ENCODE data around the gene KBTBD13. TPM values are rescaled to one million over a fixed set of nuclear protein-coding genes. Genes with fewer than 3 reads are reported as not detected.
"Not testable (repeated sequence)": the region's sequence is repeated elsewhere in the genome, so short reads cannot be mapped to it uniquely, and the experiment has no call there.

Gene KBTBD13
- polyA plus RNA-seq, 4 donors: 0.06 to 0.11 (median 0.09) TPM

- no peak for DNase-seq (ENCODE audit: low read depth in 4 of 4, low spot score in 3 of 4)
Observed at GRCh38 chr15:65067645-65068402, 8.7 kb upstream of the KBTBD13 start, which contains the start of gene RASL12. TSS of gene RASL12 (minus strand) at chr15:65067991. CDS start at chr15:65067835, 156 bp downstream.

GRCh38 chr15:65068403-65068788 is 8.2 kb upstream of the KBTBD13 start:
- DNase-seq (ENCODE audit: low read depth in 4 of 4, low spot score in 3 of 4): no peak

- DNase-seq (ENCODE audit: low read depth in 4 of 4, low spot score in 3 of 4): no peak
Observed at GRCh38 chr15:65069179-65069578, 7.4 kb upstream of the KBTBD13 start.

- no peak for DNase-seq (ENCODE audit: low read depth in 4 of 4, low spot score in 3 of 4)
Observed at GRCh38 chr15:65069779-65070546, 6.6 kb upstream of the KBTBD13 start.

- DNase-seq (ENCODE audit: low read depth in 4 of 4, low spot score in 3 of 4): no peak
Observed at GRCh38 chr15:65071381-65071811, 5.2 kb upstream of the KBTBD13 start.

DNA sequence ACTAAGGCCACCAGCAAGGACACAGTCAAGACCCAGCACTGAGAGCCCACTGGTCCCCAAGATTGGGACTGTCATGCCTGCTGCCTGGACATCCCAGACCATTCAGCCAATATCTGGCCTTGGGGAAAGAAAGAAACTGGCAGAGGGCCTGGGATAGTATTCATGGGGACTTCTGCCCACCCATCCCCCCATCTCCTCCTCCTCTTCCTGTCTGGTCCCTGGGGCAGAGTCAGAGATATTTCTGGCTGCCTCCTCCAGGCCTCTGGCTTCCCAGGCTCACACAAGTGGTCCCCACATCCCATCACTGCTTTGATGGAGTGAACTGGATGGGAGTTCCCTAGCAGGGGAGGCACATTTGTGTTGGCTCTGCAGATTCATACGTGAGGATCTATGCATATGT is 4.5 kb upstream of the KBTBD13 start:
- no peak for DNase-seq (ENCODE audit: low read depth in 4 of 4, low spot score in 3 of 4)

GRCh38 chr15:65072617-65073016 is 3.9 kb upstream of the KBTBD13 start:
- no peak for DNase-seq (ENCODE audit: low read depth in 4 of 4, low spot score in 3 of 4)

DNA sequence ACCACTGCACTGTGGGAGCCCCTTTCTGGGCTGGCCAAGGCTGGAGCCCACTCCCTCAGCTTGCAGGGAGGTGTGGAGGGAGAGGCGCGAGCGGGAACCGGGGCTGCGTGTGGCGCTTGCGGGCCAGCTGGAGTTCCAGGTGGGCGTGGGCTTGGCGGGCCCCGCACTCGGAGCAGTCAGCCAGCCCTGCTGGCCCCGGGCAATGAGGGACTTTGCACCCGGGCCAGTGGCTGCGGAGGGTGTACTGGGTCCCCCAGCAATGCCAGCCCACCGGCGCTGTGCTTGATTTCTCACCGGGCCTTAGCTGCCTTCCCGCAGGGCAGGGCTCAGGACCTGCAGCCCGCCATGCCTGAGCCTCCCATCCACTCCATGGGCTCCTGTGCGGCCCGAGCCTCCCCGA is 1.6 kb upstream of the KBTBD13 start:
- DNase-seq (ENCODE audit: low read depth in 4 of 4, low spot score in 3 of 4): not testable (repeated sequence)

DNA sequence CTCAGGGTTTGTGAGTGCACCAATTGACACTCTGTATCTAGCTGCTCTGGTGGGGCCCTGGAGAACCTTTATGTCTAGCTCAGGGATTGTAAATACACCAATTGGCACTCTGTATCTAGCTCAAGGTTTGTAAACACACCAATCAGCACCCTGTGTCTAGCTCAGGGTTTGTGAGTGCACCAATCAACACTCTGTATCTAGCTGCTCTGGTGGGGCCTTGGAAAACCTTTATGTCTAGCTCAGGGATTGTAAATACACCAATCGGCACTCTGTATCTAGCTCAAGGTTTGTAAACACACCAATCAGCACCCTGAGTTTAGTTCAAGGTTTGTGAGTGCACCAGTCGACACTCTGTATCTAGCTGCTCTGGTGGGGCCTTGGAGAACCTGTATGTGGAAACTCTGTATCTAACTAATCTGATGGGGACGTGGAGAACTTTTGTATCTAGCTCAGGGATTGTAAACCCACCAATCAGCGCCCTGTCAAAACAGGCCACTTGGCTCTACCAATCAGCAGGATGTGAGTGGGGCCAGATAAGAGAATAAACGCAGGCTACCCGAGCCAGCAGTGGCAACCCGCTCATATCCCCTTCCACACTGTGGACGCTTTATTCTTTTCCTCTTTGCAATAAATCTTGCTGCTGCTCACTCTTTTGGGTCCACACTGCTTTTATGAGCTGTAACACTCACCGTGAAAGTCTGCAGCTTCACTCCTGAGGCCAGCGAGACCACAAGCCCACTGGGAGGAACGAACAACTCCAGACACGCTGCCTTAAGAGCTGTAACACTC is 745 bp upstream of the KBTBD13 start:
- DNase-seq (ENCODE audit: low read depth in 4 of 4, low spot score in 3 of 4): not testable (repeated sequence)

- DNase-seq (ENCODE audit: low read depth in 4 of 4, low spot score in 3 of 4): no peak
Observed at GRCh38 chr15:65077291-65077980, 890 bp downstream of the KBTBD13 start.

GRCh38 chr15:65077981-65078352 is 1.4 kb downstream of the KBTBD13 start:
- DNase-seq (ENCODE audit: low read depth in 4 of 4, low spot score in 3 of 4): no peak

DNA sequence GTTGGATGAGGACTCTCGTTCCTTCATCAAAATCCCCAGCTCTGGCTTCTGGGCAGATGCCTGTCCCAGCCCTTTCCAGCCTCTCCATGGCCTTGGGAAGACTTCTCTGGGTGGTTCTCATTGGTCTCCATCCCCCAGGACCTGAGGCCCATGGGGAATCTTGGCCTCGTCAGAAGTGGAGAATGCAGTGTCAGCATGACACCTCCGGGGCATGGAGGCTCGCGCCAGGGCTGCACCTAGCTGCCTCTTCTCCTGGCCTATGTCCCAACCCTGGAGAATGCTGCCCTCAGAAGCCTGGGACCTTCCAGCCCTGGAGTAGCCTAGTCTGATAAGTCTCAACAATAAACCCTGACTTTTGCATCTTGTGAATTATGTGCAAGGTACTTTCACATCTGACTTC is 3.0 kb downstream of the KBTBD13 start:
- DNase-seq (ENCODE audit: low read depth in 4 of 4, low spot score in 3 of 4): no peak

DNA sequence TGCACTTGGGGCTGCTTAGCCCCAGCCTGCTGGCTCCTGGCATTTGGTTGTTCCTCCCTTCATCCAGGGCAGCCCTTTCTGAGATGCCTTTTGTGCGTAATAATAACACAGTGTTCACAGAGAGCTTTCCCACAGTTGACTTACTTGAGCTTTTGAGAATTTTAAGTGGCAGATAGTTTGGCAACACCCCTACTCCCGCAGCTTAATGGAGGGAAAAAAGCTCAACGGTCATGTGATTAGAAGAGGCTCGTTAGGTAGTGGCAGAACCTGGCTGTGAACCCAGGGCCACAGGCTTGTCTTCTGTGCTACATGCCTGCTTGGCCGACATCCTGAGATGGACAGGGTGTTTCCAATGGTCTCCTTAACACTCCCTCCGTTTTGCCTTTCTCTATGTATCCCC is 4.7 kb downstream of the KBTBD13 start:
- DNase-seq (ENCODE audit: low read depth in 4 of 4, low spot score in 3 of 4): no peak

DNA sequence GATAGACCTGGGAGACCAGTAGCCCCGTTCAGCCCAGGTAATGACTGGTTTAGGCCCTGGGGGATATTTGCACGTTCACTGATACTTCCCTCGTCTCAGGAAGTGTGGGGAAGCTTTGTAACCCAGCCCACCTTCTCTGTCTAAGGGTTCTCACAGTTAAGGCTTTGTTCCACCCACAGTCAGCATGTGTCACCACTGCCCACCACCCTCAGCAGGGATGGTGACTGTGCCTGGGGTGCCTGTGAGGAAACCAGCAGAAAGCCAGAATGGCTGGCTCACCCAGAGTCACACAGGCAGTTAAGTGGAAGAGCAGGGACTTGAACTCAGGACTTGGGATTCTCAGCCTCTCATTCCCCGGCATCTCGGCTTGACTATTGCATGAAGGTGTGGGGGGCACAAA is 5.2 kb downstream of the KBTBD13 start:
- no peak for DNase-seq (ENCODE audit: low read depth in 4 of 4, low spot score in 3 of 4)

GRCh38 chr15:65082303-65082953 is 5.9 kb downstream of the KBTBD13 start:
- DNase-seq (ENCODE audit: low read depth in 4 of 4, low spot score in 3 of 4): no peak

- peak in 2 of 4 donors; percentile 57 for DNase-seq (ENCODE audit: low read depth in 4 of 4, low spot score in 3 of 4)
Observed at GRCh38 chr15:65083262-65083701, 6.7 kb downstream of the KBTBD13 start.

DNA sequence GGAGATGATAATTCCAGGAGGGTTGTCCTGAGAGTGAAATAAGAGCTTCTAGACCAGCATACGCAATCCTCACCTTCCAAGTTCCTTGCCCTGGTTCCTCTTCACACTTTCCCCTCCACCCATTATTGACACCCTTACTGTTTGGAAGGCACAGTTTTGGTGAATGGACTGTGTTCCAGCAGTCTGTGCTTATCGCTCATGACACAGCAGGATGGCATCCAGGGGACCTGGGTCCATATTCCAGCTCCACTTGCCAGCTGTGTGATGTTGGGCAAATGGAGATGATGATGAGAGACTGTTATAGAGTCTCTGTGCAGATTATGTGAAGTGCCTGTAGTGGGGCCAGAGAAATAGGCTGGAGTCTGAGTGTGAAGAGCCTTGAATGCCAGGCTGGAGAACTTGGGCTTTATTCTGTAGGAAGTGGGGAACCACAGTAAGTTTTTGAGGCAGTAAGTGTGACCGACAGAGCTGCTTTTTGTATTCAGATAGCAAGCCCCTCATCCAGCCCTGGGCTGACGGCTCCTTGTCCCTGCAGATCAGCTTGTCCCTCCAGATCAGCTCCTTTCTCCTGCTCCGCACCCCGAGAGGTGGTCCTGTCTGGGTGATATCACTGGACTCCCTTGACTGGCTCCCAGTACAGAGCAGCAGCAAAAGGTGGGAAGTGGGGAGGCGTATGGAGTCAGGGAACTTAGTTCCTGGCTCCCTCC is 8.1 kb downstream of the KBTBD13 start:
- no peak for DNase-seq (ENCODE audit: low read depth in 4 of 4, low spot score in 3 of 4)

- DNase-seq (ENCODE audit: low read depth in 4 of 4, low spot score in 3 of 4): no peak
Observed at GRCh38 chr15:65085207-65085753, 8.7 kb downstream of the KBTBD13 start.

All from right renal pelvis (tissue), 4 donors.